K562 (cell line): ENCODE data around the gene IMPG1. TPM values are rescaled to one million over a fixed set of nuclear protein-coding genes. Genes with fewer than 3 reads are reported as not detected.

Experiments
- ATAC-seq: fragments of 200-7000 bp; cut with Tn5 transposase; 3 replicates; pipeline ENCODE4 v1.9.1; 2020; ENCODE audit warnings: moderate library complexity
- BruUV-seq: library from RNA; stranded (reverse); fragments of 400-500 nt; replicated peaks from 2 replicates; lab custom pipeline; 2021; lab: Mats Ljungman, UMichigan
- CTCF ChIA-PET: fragments of 300-600 bp; formaldehyde crosslinking; extraction: SDS; loops from one replicate; lab custom pipeline; 2021; ENCODE audit warnings: low intra/inter-chr PET ratio; lab: Yijun Ruan, JAX
- POLR2A ChIA-PET: fragments of 300-600, 350-650 bp; sonication (Branson Sonifier 250); formaldehyde crosslinking; extraction: SDS; loops from one replicate; lab custom pipeline; 2021; ENCODE audit warnings: antibody characterized with exemption, inconsistent platforms; lab: Yijun Ruan, JAX
- DNase-seq, 4 experiments: peaks; one replicate each; pipeline versions ENCODE4 v3.0.0 to v3.0.0-alpha.2; 2011 to 2018; ENCODE audit warnings: low spot score in 3 of 4, mixed read lengths in 3 of 4; ENCODE audit errors: extremely low read depth in 1 of 4
- FAIRE-seq: peaks from 2 replicates; lab custom pipeline; 2011; peaks lifted over from hg19 to GRCh38; lab: Jason Lieb, UNC
- H2AFZ ChIP-seq: 2 replicates; pipeline ENCODE4 v1.6.0; 2011; ENCODE audit warnings: low read depth, low read length, control low read depth, inconsistent platforms
- H3K27ac ChIP-seq: fragments of 200-600 bp; 3 replicates; pipeline ENCODE4 v1.8.0; 2011; ENCODE audit warnings: low read depth, mild to moderate bottlenecking, control low read depth, inconsistent platforms, low read length, moderate library complexity, mixed read lengths; ENCODE audit errors: extremely low read depth
- H3K27me3 ChIP-seq, 2 experiments: fragments of 300-600 bp in 1 of 2; 2 replicates in 1 of 2; 3 replicates in 1 of 2; pipeline versions ENCODE4 v1.6.0 to v1.8.0; 2011; ENCODE audit warnings: inconsistent platforms in 2 of 2, low read length in 2 of 2, mild to moderate bottlenecking in 1 of 2, mixed read lengths in 1 of 2, moderate library complexity in 1 of 2; ENCODE audit not compliant: control insufficient read depth in 2 of 2, insufficient read depth in 2 of 2
- H3K36me3 ChIP-seq: fragments of 300-600 bp; 3 replicates; pipeline ENCODE4 v1.8.0; 2011; ENCODE audit warnings: mild to moderate bottlenecking, low read length, inconsistent platforms; ENCODE audit not compliant: control insufficient read depth, insufficient read depth
- H3K4me1 ChIP-seq, 2 experiments: fragments of 200-600 bp in 1 of 2; replicated peaks in 1 of 2; 2 replicates in 1 of 2; 3 replicates in 1 of 2; pipeline versions ENCODE4 v1.5.1 to v1.8.0; 2011; ENCODE audit warnings: inconsistent platforms in 2 of 2, low read length in 2 of 2, mild to moderate bottlenecking in 1 of 2, mixed read lengths in 1 of 2, moderate library complexity in 1 of 2; ENCODE audit not compliant: control insufficient read depth in 2 of 2, insufficient read depth in 2 of 2
- H3K4me2 ChIP-seq: 2 replicates; pipeline ENCODE4 v1.6.1; 2011; ENCODE audit warnings: low read length, control low read depth, inconsistent platforms, mixed read lengths; ENCODE audit not compliant: insufficient read depth
- H3K4me3 ChIP-seq: fragments of 200-600 bp; sonication (generic), shearing (Covaris generic); 2 replicates; pipeline ENCODE4 v1.5.1; 2016; ENCODE audit warnings: control low read depth, inconsistent platforms
- H3K79me2 ChIP-seq: fragments of 200-600 bp; 3 replicates; pipeline ENCODE4 v1.8.0; 2011; ENCODE audit warnings: low read length, inconsistent platforms; ENCODE audit not compliant: control insufficient read depth, insufficient read depth
- H3K9ac ChIP-seq, 2 experiments: 2 replicates each; pipeline versions ENCODE4 v1.6.0 to v1.6.1; 2011; ENCODE audit warnings: low read depth in 2 of 2, low read length in 2 of 2, control low read depth in 1 of 2, inconsistent platforms in 1 of 2, mild to moderate bottlenecking in 1 of 2, mixed read lengths in 1 of 2; ENCODE audit not compliant: insufficient read depth in 1 of 2
- H3K9me1 ChIP-seq: one replicate; pipeline ENCODE4 v1.6.0; 2011; ENCODE audit warnings: inconsistent platforms, mild to moderate bottlenecking, low read length, moderate library complexity; ENCODE audit not compliant: control insufficient read depth, insufficient read depth
- H3K9me3 ChIP-seq: replicated peaks from 2 replicates; pipeline ENCODE4 v1.5.1; 2011; ENCODE audit warnings: low read depth, low read length, inconsistent platforms; ENCODE audit not compliant: control insufficient read depth, insufficient read depth
- H4K20me1 ChIP-seq: replicated peaks from 2 replicates; pipeline ENCODE4 v1.6.1; 2011; ENCODE audit warnings: low read length, inconsistent platforms, mixed read lengths; ENCODE audit not compliant: control insufficient read depth, insufficient read depth
- C11orf30 ChIP-seq: fragments of 450-650 bp; IDR thresholded peaks from 2 replicates; pipeline ENCODE4 v1.6.1; 2016; ENCODE audit warnings: low read depth, mild to moderate bottlenecking
- CBX5 ChIP-seq: IDR thresholded peaks from 2 replicates; pipeline ENCODE4 v1.6.1; 2014; ENCODE audit warnings: low read depth, borderline replicate concordance
- XRCC4 ChIP-seq: IDR thresholded peaks from one replicate; pipeline ENCODE4 v1.6.1; 2011; ENCODE audit not compliant: insufficient read depth, insufficient read length; ENCODE audit errors: extremely low read depth
- ZNF316 ChIP-seq: fragments of 450-650 bp; IDR thresholded peaks from 2 replicates; pipeline ENCODE4 v1.6.1; 2016
- in situ Hi-C: fragments of 300-500 bp; cut with MboI; formaldehyde crosslinking; loops from 4 replicates; pipeline ENCODE4 v1.15.0; 2018; ENCODE audit warnings: inconsistent platforms, mixed read lengths
- intact Hi-C: fragments of 100-400 bp; cut with micrococcal nuclease; formaldehyde crosslinking; loops from 2 replicates; pipeline ENCODE4 v1.14.2; 2022
- polyA plus RNA-seq, 8 experiments: library from polyadenylated mRNA; depleted of rRNA in 4 of 8; stranded (reverse) in 5 of 8; unstranded in 3 of 8; fragments of >200 nt; fragmentation: Nextera tagmentation in 2 of 8; fragmentation: Illumina TruSeq in 1 of 8; extraction: Ambion mirVana in 2 of 8; extraction: Trizol in 1 of 8; gene quantifications; 2 replicates each; pipeline versions ENCODE4 v1.2.1 to v1.2.3, GENCODE V29; 2011 to 2014; ENCODE audit warnings: inconsistent platforms in 1 of 8, missing spikeins in 1 of 8
- total RNA-seq, 7 experiments: library from RNA; depleted of rRNA in 6 of 7; stranded (reverse); fragments of >200 nt in 6 of 7; fragmentation: Illumina TruSeq in 2 of 7; extraction: Trizol in 2 of 7; gene quantifications; 2 replicates each; pipeline versions ENCODE4 v1.2.1 to v1.2.3, GENCODE V29; 2011 to 2021; ENCODE audit warnings: low replicate concordance in 1 of 7
- TF ChIP-seq, protein P1 (sequence below): fragments of 450-650 bp; IDR thresholded peaks from 2 replicates; pipeline ENCODE4 v1.6.1; 2018; ENCODE audit not compliant: partially characterized antibody

Gene IMPG1
- total and polyA plus RNA-seq, 9 of the 15 experiments (the other 6 are each of a cell fraction or from before 2014, with no cell fraction given), result not detected

GRCh38 chr6:75968143-75968542, 104.3 kb downstream of the IMPG1 start:
- FAIRE-seq, result no peak
- intact Hi-C loops, result no loop called here
- in situ Hi-C loops, result no loop called here

More at GRCh38 chr6:75968143-75968542, 104.3 kb downstream of the IMPG1 start:
- Histone ChIP-seq H3K9ac (no peak overlapping the region), H3K27ac (no peak overlapping the region), H3K4me1 (no peaks in the 10 kb centered on the region), H3K27me3 (no peaks in the 10 kb centered on the region), H4K20me1 (no peaks in the 10 kb centered on the region), H3K9me1 (no peaks in the 10 kb centered on the region), H3K79me2 (no peaks in the 10 kb centered on the region), H2AFZ (no peak overlapping the region), H3K9me3 (no peaks in the 10 kb centered on the region), H3K4me2 (no peak overlapping the region), H3K36me3 (no peaks in the 10 kb centered on the region), H3K4me3 (no peak overlapping the region)
- POLR2A ChIA-PET, result no interaction called here
- ATAC-seq, result no peak
- TF ChIP-seq ZNF316, result peak; percentile 64
- no peak for TF ChIP-seq XRCC4
- TF ChIP-seq, protein P1, sequence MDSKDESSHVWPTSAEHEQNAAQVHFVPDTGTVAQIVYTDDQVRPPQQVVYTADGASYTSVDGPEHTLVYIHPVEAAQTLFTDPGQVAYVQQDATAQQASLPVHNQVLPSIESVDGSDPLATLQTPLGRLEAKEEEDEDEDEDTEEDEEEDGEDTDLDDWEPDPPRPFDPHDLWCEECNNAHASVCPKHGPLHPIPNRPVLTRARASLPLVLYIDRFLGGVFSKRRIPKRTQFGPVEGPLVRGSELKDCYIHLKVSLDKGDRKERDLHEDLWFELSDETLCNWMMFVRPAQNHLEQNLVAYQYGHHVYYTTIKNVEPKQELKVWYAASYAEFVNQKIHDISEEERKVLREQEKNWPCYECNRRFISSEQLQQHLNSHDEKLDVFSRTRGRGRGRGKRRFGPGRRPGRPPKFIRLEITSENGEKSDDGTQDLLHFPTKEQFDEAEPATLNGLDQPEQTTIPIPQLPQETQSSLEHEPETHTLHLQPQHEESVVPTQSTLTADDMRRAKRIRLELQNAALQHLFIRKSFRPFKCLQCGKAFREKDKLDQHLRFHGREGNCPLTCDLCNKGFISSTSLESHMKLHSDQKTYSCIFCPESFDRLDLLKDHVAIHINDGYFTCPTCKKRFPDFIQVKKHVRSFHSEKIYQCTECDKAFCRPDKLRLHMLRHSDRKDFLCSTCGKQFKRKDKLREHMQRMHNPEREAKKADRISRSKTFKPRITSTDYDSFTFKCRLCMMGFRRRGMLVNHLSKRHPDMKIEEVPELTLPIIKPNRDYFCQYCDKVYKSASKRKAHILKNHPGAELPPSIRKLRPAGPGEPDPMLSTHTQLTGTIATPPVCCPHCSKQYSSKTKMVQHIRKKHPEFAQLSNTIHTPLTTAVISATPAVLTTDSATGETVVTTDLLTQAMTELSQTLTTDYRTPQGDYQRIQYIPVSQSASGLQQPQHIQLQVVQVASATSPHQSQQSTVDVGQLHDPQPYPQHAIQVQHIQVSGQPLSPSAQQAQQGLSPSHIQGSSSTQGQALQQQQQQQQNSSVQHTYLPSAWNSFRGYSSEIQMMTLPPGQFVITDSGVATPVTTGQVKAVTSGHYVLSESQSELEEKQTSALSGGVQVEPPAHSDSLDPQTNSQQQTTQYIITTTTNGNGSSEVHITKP, result no peak
- TF ChIP-seq CBX5, result no peak
- TF ChIP-seq C11orf30, result peak; percentile 42; the same call in 1 of the 2 replicates
- CTCF ChIA-PET, result no interaction called here
- no peak for DNase-seq
- BruUV-seq, result no TSS peak
